GM19397 (cell line): ENCODE measurements around the gene SORBS2.

Experiments used
- ATAC-seq: cut with Tn5 transposase; IDR thresholded peaks from one replicate; pipeline ENCODE4 v1.9.1; 2021; ENCODE audit warnings: mild to moderate bottlenecking, moderate library complexity; ENCODE audit not compliant: unreplicated experiment

The SORBS2 gene

DNA sequence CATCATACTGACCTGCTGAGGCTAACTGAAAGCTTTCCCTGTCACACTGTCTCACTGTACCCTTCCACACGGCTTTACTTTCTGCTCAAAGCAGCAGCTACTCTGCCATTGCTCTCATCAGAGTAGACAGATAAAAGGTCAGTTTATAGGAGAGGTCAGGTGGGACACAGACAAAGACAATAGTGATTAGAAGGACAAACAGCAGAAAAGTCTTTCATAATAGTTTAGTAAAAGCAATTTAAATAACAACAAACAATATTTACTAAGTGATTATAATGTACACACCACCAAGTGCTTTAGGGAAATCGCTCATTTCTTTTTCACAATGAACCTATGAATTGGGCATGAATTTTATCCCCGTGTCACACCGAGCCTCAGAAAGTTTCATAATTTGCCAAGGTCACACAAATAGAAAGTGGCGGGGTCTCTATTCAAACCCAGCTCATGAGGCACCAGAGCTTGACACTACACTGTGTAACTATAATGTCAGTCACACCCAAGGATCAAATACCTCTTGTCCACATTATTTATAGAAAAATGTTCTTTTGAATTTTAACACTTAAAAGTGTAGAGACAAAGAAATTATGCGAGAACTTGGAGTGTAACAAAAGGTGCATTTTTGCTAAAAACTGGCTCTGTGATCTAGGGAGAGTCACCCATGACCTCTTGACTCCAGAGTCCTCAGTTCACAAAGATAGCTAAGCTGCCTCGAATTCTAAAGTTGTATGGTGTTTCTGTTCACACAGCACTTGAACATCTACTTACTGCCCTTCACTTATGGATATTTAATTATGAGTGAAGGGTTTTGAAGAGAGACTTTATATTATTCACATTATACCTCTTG lies 24.5 kb upstream of the SORBS2 start:
- no peak for ATAC-seq

DNA sequence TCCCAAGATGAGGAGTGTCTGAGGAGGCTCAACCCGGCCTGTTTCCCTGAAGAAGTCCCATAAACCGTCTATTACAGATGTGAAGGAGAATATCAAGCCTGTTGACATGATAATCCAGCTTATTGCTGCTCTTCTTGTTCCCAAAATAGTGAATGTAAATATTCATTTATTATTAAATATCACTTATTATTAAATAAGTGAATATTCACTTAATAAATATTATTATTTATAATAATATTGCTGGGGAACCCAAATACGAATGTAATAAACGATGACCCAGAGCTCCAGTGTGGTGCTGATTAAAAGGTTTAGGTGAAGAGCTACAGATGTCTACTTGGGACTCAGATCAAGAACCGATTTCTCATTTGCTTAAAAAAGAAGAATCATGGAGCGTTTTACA lies 23.8 kb upstream of the SORBS2 start:
- no peak for ATAC-seq

DNA sequence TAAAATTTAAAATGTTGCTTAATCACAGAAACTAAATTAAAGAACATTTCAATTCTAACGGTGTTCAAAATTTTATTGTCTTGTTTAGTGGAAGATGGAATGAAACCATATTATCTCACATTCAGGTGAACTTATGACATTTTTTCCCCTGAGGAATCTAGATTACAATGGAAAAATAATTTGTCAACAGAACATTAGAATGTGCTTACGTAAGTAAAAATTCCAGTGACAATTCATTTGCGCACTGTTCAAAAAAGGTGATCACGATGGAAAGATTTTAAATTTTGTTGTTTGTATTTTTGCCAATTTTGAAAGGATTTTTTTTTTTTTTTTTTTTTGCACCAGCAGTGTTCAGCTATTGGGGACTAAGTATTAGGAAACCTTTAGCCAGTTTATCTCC lies 23.3 kb upstream of the SORBS2 start:
- no peak for ATAC-seq

DNA sequence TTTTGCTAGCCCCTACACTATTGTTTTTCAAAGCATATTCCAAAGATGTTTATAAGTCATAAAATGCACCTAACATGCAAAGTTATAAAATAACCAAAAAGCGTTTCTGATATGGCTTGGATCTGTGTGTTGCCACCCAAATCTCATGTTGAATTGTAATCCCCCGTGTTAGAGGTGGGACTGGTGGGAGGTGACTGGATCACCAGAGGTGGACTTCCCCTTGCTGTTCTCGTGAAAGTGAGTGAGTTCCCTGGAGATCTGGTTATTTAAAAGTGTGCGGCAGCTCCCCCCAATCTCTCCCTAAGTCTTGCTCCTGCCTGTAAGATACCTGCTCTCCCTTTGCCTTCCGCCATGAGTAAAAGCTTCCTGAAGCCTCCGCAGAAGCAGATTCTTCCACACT lies 22.8 kb upstream of the SORBS2 start:
- ATAC-seq = no peak

DNA sequence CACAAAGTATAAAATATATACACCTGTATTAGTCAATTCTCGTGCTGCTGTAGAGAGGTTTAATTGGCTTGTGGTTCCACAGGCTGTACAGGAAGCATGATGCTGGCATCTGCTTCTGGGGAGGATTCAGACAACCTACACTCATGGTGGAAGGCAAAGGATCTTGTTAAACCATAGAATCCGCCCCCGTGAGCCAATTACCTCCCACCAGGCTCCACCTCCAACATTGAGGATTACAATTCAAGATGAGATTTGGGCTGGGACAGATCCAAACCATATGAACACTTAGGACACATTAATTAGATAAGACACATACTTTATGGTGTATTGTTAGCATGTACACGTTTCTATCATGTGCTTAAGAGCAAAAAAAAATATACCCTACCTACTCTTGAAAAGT lies 22.1 kb upstream of the SORBS2 start:
- ATAC-seq = no peak

DNA sequence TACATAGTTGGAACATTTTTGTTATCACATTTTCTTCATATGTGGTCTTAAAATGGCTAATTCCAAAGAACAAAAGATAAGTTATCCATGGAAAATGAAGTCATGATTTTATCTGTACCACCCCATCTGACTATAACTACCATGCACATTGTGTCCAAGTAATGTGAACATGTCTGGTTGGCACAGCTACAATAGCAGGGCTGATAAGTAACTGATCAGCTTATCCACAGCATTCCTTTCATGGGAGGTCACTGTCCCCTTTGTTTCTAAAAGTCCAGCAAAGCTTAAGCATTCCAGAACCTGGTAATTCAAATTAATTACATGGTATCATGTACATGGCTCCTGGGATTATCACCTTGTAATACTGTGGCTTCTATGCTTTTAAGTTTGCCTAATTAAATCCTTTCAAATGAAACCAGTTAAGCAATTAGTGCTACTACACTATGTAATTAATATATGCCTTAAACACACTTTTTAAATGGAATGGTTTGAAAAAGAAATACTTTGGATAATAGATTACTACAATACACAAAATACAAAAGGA lies 21.1 kb upstream of the SORBS2 start:
- ATAC-seq = no peak

DNA sequence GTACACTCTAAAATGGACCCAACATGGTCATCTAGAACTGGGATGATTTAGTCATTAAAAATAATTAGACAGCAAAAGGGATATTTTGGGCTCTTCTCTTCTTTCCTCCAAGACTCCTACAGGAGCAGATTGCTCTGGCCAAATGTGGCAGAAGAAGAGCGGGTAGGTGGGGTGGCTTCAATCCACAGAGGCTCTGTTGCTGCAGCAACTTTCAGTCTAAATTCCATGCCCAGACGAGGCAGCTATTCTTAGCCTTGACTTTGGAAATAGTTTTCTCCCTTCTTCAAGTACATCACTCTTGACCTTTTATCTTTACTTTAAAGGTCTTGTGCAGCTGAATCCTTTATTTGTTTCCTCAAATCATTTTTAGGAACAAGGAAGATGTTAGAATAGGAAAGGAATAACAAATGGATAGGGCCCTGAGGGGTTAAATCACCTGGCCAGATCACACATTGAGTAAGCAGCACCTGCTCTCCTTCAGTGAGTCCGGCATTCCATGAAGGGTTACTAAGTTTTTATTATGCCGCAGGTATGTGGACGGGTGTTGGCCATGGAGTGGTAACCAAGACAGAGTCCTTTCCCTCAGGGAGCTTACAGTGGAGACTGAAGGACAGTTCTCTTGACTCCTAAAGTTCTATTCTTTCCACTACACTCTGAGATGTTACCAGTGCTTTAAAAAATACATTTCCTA lies 19.3 kb upstream of the SORBS2 start:
- no peak for ATAC-seq

DNA sequence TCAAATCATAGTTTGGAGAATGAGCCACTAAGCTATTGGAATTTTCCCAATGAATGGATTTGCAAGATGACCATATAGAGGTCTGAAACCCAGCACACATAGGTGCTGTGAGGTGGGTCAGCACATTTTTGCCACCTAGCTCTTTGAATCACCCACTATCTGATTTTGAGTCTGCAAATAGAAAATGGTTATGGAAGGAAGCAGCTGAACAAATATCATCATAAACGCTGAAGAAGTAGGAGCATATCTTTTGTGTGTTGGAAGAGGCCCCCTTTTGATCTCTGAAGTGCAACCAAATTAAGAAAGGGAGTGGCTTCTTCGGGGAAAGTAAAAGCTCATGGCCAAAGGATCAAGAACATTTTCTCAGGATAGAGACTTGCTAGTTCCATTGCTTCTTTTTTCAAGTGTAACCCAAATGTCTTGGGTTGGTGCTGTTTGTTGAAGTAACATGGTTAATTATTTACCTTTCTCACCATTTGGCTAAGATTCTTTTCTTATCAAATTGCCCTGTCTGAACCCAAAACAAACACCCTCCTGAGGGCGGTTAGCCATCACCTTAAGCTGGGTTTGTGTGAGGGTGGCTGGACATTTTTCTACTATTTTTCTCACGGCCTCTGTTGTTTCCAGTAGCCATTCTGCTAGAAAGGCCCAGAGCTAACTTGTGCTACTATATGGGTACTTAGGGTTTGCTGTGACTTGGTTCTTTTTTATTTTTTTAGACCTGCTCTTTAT lies 18.4 kb upstream of the SORBS2 start:
- ATAC-seq = no peak

DNA sequence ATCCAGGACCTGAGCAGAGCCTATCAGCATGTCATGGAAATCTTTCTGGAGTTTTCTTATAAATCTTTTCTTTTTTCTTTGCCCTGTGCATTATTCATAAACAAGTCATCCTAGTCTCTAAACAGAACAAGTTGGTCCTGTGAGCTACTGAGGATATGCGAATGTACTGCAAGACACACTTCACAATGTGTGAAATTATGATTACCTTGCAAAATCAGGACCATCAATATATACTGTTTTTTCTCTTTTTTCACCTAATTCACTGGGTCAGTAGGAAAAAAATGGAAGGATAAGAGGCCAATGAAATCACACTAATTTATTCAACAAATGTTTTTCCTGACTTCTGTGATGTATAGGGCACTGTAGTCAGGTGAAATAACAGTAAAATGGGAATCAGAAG lies 14.4 kb upstream of the SORBS2 start:
- ATAC-seq = no peak

DNA sequence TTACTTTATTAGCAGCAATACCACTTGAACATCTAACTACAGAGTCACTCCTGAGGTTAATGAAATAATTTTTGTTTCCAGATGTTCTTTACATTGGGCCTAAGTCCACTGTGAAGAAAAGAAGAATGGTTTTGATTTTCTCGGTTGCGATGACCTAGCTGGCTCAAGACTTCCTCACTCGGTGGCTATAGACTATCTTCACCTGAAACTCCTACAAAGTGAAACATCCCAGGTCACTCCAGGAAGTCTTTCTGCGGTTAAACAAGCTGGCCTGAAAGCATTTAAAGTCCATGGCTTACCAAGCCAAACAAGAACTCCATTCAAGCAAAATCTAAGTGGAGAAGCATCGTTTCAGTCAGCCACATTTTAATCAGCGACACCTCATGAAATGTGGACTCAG lies 13.7 kb upstream of the SORBS2 start:
- ATAC-seq = no peak

DNA sequence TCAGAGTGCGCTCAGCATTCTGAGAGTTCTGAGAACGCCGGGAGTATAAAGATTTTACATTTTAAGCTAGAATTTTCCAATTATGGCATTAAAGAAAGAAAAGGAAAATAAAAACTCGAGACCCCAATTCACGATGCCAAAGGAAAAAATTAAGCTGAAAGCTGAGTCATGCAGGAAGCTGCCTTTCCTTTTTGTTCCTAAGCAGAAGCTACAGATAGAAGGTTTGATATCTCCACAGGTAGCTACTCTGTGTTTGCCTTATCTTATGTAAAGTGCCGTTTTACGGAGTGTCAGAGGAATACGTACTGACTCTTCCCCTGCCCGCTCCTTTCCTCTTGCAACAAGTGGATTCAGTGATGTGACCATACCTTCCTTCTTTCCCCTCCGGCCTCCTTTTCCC lies 10.8 kb upstream of the SORBS2 start:
- ATAC-seq = no peak

DNA sequence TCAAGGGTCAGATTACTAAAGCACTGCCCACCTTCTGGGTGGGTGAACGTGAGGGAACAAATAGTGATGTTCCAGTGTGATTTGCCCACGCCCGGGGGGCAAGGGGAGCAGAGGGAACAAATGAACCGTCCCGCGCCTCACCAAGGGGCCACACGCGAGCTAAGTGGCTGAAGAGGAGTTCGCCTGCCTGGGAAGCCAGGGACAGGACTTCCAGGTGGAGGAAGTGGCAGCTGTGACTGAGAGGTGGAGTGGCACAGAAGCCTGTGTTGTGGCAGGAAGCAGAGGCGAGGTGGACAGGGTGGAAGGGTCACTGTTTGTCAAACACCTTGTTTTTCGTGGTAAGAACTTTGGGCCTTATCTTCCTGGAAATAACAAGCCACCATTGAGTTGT lies 9.0 kb upstream of the SORBS2 start:
- ATAC-seq = no peak

DNA sequence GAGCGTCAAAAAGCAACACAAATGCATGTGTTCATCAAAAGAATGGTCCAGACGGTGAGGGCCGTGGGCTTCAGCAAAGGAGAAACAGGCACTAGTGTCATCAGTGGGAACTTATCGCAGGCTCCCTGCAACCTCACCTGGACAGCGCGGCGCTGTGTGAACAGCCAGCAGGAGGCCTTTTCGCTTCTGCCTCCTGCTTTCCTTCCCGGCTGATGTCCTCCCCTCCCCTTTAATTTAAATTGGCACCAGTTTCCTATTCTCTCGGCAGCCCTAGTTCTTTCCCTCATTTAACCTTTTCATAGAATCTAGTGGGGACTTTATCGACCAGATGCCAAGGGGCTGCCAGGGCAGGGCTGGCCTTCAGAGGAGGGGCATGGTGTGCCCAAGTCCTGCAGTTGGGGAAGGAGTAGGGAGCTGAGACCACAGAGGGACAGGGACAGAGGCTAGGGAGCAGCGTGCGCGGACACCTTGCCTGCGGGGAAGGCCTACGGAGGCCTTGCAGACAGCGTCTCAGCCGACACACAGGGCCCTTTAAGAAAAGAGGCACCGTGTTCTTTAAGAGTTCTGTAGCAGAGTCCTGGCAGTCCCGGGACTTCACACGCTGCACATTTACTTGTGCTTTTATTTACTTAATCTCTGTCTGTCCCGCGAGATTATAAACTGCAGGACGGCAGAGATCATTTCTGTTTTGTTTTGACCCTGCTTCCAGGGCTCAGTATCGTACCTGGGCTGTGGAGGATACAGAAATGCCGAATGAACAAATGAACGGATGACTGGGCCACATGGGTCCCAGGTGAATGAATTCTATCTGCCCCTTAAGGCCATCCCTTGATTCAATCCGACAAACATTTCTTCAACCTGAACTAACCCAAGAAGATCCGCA lies 8.4 kb upstream of the SORBS2 start:
- ATAC-seq = no peak

DNA sequence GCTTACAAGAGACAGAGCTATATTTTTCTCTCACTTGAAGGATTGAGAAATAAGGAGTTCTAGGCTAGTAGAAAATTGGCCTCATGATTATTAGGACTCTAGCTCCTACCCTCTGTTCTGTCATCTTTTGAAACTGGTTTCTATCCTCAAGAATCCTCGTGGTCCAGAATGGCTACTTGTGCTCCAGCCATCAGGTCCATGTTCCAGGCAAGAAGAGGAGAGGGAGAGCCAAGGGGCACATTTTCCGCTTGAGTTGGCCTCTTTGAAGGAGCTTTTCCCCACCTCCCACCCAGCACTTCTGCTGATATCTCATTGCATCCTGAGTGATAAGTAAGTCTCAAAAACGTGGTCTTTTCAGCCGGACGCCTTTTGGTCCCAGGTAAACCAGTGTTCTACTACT lies 7.2 kb upstream of the SORBS2 start:
- ATAC-seq = no peak

DNA sequence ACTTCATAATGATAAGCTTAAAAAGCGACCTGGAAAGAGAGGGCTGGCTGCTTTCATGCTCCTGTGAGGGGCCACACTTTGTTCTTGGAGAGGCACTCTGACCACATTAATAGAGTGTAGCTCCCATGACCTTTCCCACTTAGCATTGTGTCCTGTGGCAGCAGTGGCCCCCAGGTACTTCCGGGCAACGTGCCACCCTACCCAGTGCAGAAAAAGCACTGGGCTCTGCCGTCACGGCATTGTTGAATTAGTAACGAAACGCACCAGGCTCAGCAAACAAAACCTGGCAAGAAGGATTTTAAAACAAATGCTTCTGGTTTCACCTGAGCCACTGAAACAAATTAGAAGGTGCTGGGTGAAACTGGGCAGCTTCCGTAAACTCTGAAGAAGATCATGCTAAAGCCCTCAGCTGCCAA lies 5.4 kb upstream of the SORBS2 start:
- no peak for ATAC-seq

DNA sequence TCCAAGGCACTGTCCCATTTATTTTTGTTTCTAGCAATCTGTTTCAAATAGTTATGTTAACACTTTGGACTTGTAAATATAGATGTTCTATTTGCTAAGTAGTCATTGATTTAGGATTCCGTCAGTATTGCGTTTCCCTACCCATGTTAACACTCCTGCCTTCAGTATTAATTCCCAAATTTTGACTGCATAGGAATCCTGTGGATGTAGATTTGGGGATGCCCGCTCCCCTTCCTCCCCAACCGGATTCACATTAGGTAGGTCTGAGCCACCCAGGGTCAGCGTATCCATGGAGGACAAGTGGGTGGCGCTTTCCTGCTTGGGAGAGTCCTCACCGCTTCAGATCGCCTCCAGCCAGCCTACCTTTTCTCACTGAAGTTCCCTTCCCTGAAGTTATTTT lies 1.1 kb upstream of the SORBS2 start:
- ATAC-seq = no peak

DNA sequence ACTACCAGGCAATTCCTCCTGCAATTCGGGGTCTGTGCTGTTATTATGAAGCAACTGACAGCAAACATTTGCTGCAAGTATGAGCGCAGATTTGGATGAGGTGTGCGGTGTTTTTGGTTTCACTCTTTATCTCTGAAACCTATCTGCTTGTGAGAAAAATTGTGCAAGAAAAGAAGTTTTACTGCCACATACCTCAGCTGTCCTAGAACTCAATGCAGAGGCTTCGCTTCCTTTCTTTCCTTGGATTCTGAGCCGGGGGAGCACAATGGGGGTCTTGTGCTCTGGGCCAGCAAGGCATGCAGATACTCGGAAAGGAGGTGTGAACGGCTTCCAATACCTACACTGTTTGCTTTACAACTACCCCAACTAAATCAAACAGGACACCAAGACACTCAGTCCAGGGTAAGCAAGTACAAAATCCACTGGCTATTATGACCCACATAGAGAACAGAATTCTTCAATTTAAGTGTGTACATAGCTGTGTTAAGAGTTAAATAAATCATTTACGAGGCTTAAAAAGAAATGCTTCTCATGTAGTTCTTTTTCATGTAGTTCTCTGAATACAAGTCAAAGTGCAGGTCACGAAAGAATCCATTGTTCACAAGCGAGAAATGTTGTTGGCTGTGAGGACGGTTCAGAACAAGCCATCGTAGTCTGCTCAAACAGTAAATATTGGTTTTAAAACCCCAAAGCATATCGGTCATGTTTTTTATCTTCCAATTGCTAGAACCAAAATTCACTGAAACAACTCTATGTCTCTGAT lies 1.1 kb downstream of the SORBS2 start:
- ATAC-seq = no peak

DNA sequence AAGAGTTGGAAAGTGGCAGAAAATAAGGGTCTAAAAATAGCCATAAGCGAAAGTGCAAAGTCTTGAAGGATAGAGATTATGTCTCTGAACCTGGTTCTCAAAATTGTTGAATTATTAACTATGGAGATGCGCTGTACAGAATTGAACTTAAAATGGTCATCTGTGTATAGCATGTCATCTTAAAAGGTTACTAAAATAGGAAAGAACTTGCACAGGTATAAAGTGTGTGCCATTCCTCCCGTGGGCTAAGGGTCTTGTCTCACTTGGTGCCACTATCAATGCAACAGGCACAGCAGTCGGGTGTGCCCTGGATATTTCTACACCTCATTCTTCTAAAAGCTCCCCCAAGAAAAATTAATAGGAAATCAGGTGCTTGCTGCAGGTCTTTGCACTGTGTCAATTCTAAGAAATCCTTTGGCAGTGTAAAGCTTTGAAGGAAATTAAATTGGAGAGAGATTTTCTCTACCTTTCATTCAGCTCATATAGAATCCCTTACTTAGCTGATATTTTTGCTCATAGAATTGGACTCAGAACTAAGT lies 2.4 kb downstream of the SORBS2 start:
- ATAC-seq = no peak

DNA sequence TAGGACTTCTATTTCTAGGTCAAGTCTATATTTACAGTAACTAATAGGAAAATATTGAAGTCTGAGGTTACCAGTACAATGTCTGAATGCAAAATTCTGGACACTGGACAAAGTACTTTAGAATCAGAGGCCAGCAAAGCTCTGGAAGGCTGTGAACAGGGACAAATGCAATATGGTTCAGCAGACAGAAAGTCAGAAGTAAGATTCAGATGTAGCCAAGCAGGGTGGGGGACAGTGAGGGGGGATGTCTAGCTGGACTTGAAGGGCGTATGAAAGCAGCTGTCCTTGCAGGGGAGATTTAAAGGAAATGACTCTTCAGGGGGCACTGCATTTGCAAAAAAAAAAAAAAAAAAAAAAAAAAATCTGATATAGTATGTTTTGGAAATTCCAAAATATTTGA lies 2.9 kb downstream of the SORBS2 start:
- no peak for ATAC-seq

DNA sequence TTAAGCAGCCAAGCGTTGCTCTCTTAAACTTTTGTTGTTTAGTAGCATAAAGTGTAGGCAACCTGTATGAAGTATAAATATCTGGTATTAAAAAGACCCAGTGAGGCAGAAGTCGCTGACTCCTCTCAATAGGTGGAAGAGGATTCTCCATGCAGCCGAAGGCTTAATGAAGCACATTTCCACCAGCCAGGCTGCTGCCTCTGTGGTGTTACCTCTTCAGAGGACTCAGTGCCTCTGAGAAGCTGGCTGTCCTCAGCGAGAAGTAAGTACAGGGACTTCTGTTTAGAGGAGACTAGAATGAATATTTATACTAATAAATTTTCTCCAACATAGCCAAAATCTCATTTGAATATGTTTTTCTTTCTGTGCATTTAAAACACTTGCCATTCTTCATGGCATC lies 6.0 kb downstream of the SORBS2 start:
- ATAC-seq = no peak
